Erythroblast (primary cell): ENCODE results near the gene MAP3K20.

Source experiments
- GATA1 ChIP-seq: IDR thresholded peaks from 2 replicates; pipeline ENCODE4 v1.6.1; 2011; ENCODE audit warnings: low read depth, mild to moderate bottlenecking, control low read depth, low read length, moderate library complexity
- POLR2A ChIP-seq: IDR thresholded peaks from 2 replicates; pipeline ENCODE4 v1.6.1; 2011; ENCODE audit warnings: mild to moderate bottlenecking, low read length

- TF ChIP-seq POLR2A (no peak), GATA1 (no peak)
Observed at GRCh38 chr2:173278794-173279526, 203.3 kb downstream of the MAP3K20 start.
